GM12875 (cell line): ENCODE data around the gene CD1C.
"Not testable (repeated sequence)": the region's sequence is repeated elsewhere in the genome, so short reads cannot be mapped to it uniquely, and the experiment has no call there.

Source experiments
- H3K4me3 ChIP-seq: one replicate; pipeline ENCODE4 v1.5.1; 2011; ENCODE audit warnings: low read depth, low read length, control low read depth
- CTCF ChIP-seq: IDR thresholded peaks from 2 replicates; pipeline ENCODE4 v1.5.1; 2011; ENCODE audit warnings: low read depth, mild to moderate bottlenecking, control low read depth, inconsistent platforms, low read length, moderate library complexity, borderline replicate concordance; ENCODE audit not compliant: insufficient read depth

CD1C gene

GRCh38 chr1:158333405-158334155 is 43.9 kb downstream of the CD1C start:
- no peak for TF ChIP-seq CTCF
- no peak overlapping the region for H3K4me3 ChIP-seq

- H3K4me3 ChIP-seq, result no peak overlapping the region
- no peak for TF ChIP-seq CTCF
Observed at GRCh38 chr1:158334526-158335212, 44.9 kb downstream of the CD1C start.

GRCh38 chr1:158335213-158335532 is 45.5 kb downstream of the CD1C start:
- TF ChIP-seq CTCF, result no peak
- no peak overlapping the region for H3K4me3 ChIP-seq

- H3K4me3 ChIP-seq, result not testable (repeated sequence)
Observed at GRCh38 chr1:158336413-158336812, 46.7 kb downstream of the CD1C start.
